ENCODE measurements around the gene OR5L2. TPM values are rescaled to one million over a fixed set of nuclear protein-coding genes. Genes with fewer than 3 reads are reported as not detected.

Gene OR5L2
- polyA plus RNA-seq: not detected
- long read RNA-seq, donor 1: 0 reads
- long read RNA-seq, donor 2: 0 reads
- long read RNA-seq, donor 3: 0 reads
- long read RNA-seq, donor 4: 0 reads
- long read RNA-seq, donor 5: 0 reads
- long read RNA-seq, donor 6: 0 reads
- long read RNA-seq, donor 7: 0 reads
- long read RNA-seq, donor 8: 0 reads
- long read RNA-seq, donor 9: 0 reads
- long read RNA-seq, donor 10: 0 reads
- long read RNA-seq, donor 11: 0 reads

GRCh38 chr11:55826919-55827318 lies at the start of gene OR5L2:
TSS of gene OR5L2 (plus strand) at chr11:55827219. CDS start at chr11:55827219, 0 bp downstream.
- Histone ChIP-seq H3K27ac (ENCODE audit: low read length) (no peak within 1 kb of the TSS), H3K9me3 (ENCODE audit: control insufficient read depth, low read depth, low read length) (peaks cover 6% of the 10 kb centered on the region), H3K4me3 (ENCODE audit: low read length) (no peak within 1 kb of the TSS), H3K36me3 (ENCODE audit: control insufficient read depth, insufficient read depth, low read length) (no peaks in the 10 kb centered on the region), H3K27me3 (ENCODE audit: control insufficient read depth, insufficient read depth, low read length) (no peaks in the 10 kb centered on the region), H3K4me1 (ENCODE audit: control insufficient read depth, insufficient read depth, low read length) (no peaks in the 10 kb centered on the region)
- no peak for DNase-seq

- DNase-seq: no peak
- Histone ChIP-seq H3K4me3 (ENCODE audit: low read length) (no peak overlapping the region), H3K4me1 (ENCODE audit: control insufficient read depth, insufficient read depth, low read length) (no peaks in the 10 kb centered on the region), H3K27ac (ENCODE audit: low read length) (no peak overlapping the region), H3K27me3 (ENCODE audit: control insufficient read depth, insufficient read depth, low read length) (no peaks in the 10 kb centered on the region), H3K36me3 (ENCODE audit: control insufficient read depth, insufficient read depth, low read length) (no peaks in the 10 kb centered on the region), H3K9me3 (ENCODE audit: control insufficient read depth, low read depth, low read length) (peaks cover 3% of the 10 kb centered on the region)
- 100% methylated on average over 1 of the region's 1 CpG for WGBS (ENCODE audit: insufficient coverage, low lambda C conversion rate)
Measured at GRCh38 chr11:55791606-55792005, 35.4 kb upstream of the OR5L2 start.

GRCh38 chr11:55793321-55793720 lies 33.7 kb upstream of the OR5L2 start:
- no peak overlapping the region for H3K27ac ChIP-seq (ENCODE audit: low read length)
- DNase-seq: no peak
- H3K4me1 ChIP-seq (ENCODE audit: control insufficient read depth, insufficient read depth, low read length): no peaks in the 10 kb centered on the region
- H3K27me3 ChIP-seq (ENCODE audit: control insufficient read depth, insufficient read depth, low read length): no peaks in the 10 kb centered on the region
- H3K9me3 ChIP-seq (ENCODE audit: control insufficient read depth, low read depth, low read length): peaks cover 5% of the 10 kb centered on the region
- no peaks in the 10 kb centered on the region for H3K36me3 ChIP-seq (ENCODE audit: control insufficient read depth, insufficient read depth, low read length)
- no CpG with 5 or more reads among the region's 2 CpGs for WGBS (ENCODE audit: insufficient coverage, low lambda C conversion rate)
- H3K4me3 ChIP-seq (ENCODE audit: low read length): no peak overlapping the region

- H3K36me3 ChIP-seq (ENCODE audit: control insufficient read depth, insufficient read depth, low read length): no peaks in the 10 kb centered on the region
- peaks cover 5% of the 10 kb centered on the region for H3K9me3 ChIP-seq (ENCODE audit: control insufficient read depth, low read depth, low read length)
- H3K27me3 ChIP-seq (ENCODE audit: control insufficient read depth, insufficient read depth, low read length): no peaks in the 10 kb centered on the region
- H3K4me1 ChIP-seq (ENCODE audit: control insufficient read depth, insufficient read depth, low read length): no peaks in the 10 kb centered on the region
- no peak for DNase-seq
- H3K4me3 ChIP-seq (ENCODE audit: low read length): no peak within 1 kb of the TSS
- H3K27ac ChIP-seq (ENCODE audit: low read length): no peak within 1 kb of the TSS
Measured at GRCh38 chr11:55795256-55795655, 31.8 kb upstream of the OR5L2 start, which contains the start of gene OR5D14. TSS of gene OR5D14 (plus strand) at chr11:55795556. CDS start at chr11:55795556, 0 bp downstream.

- Histone ChIP-seq H3K27me3 (ENCODE audit: control insufficient read depth, insufficient read depth, low read length) (no peaks in the 10 kb centered on the region), H3K27ac (ENCODE audit: low read length) (no peak overlapping the region), H3K4me1 (ENCODE audit: control insufficient read depth, insufficient read depth, low read length) (no peaks in the 10 kb centered on the region), H3K4me3 (ENCODE audit: low read length) (no peak overlapping the region), H3K36me3 (ENCODE audit: control insufficient read depth, insufficient read depth, low read length) (no peaks in the 10 kb centered on the region), H3K9me3 (ENCODE audit: control insufficient read depth, low read depth, low read length) (no peaks in the 10 kb centered on the region)
- no peak for DNase-seq
- no CpG with 5 or more reads among the region's 1 CpG for WGBS (ENCODE audit: insufficient coverage, low lambda C conversion rate)
Measured at GRCh38 chr11:55806248-55806647, 20.8 kb upstream of the OR5L2 start.

- DNase-seq: no peak
- 82% methylated on average over 1 of the region's 1 CpG for WGBS (ENCODE audit: insufficient coverage, low lambda C conversion rate)
- Histone ChIP-seq H3K27ac (ENCODE audit: low read length) (no peak within 1 kb of the TSS), H3K9me3 (ENCODE audit: control insufficient read depth, low read depth, low read length) (peaks cover 3% of the 10 kb centered on the region), H3K4me1 (ENCODE audit: control insufficient read depth, insufficient read depth, low read length) (no peaks in the 10 kb centered on the region), H3K4me3 (ENCODE audit: low read length) (no peak within 1 kb of the TSS), H3K36me3 (ENCODE audit: control insufficient read depth, insufficient read depth, low read length) (no peaks in the 10 kb centered on the region), H3K27me3 (ENCODE audit: control insufficient read depth, insufficient read depth, low read length) (no peaks in the 10 kb centered on the region)
Measured at GRCh38 chr11:55811067-55811466, 16.0 kb upstream of the OR5L2 start, which contains the start of gene OR5L1. TSS of gene OR5L1 (plus strand) at chr11:55811367. CDS start at chr11:55811467, 100 bp downstream.

GRCh38 chr11:55819330-55819729 lies 7.7 kb upstream of the OR5L2 start, which contains the start of gene OR5D18:
TSS of gene OR5D18 (plus strand) at chr11:55819630. CDS start at chr11:55819630, 0 bp downstream.
- peaks cover 15% of the 10 kb centered on the region for H3K9me3 ChIP-seq (ENCODE audit: control insufficient read depth, low read depth, low read length)
- no peaks in the 10 kb centered on the region for H3K4me1 ChIP-seq (ENCODE audit: control insufficient read depth, insufficient read depth, low read length)
- DNase-seq: no peak
- no peaks in the 10 kb centered on the region for H3K27me3 ChIP-seq (ENCODE audit: control insufficient read depth, insufficient read depth, low read length)
- no peaks in the 10 kb centered on the region for H3K36me3 ChIP-seq (ENCODE audit: control insufficient read depth, insufficient read depth, low read length)
- H3K27ac ChIP-seq (ENCODE audit: low read length): no peak within 1 kb of the TSS
- H3K4me3 ChIP-seq (ENCODE audit: low read length): no peak within 1 kb of the TSS
- WGBS (ENCODE audit: insufficient coverage, low lambda C conversion rate): 93% methylated on average over 4 of the region's 5 CpGs

GRCh38 chr11:55838452-55838851 lies 11.4 kb downstream of the OR5L2 start, which contains the start of gene OR5D16:
TSS of gene OR5D16 (plus strand) at chr11:55838752. CDS start at chr11:55838752, 0 bp downstream.
- Histone ChIP-seq H3K9me3 (ENCODE audit: control insufficient read depth, low read depth, low read length) (no peaks in the 10 kb centered on the region), H3K27me3 (ENCODE audit: control insufficient read depth, insufficient read depth, low read length) (no peaks in the 10 kb centered on the region), H3K4me3 (ENCODE audit: low read length) (no peak within 1 kb of the TSS), H3K4me1 (ENCODE audit: control insufficient read depth, insufficient read depth, low read length) (no peaks in the 10 kb centered on the region), H3K36me3 (ENCODE audit: control insufficient read depth, insufficient read depth, low read length) (no peaks in the 10 kb centered on the region), H3K27ac (ENCODE audit: low read length) (no peak within 1 kb of the TSS)
- DNase-seq: no peak
- WGBS (ENCODE audit: insufficient coverage, low lambda C conversion rate): 10% methylated on average over 2 of the region's 3 CpGs

- Histone ChIP-seq H3K4me3 (ENCODE audit: low read length) (no peak overlapping the region), H3K36me3 (ENCODE audit: control insufficient read depth, insufficient read depth, low read length) (no peaks in the 10 kb centered on the region), H3K27ac (ENCODE audit: low read length) (no peak overlapping the region), H3K9me3 (ENCODE audit: control insufficient read depth, low read depth, low read length) (no peaks in the 10 kb centered on the region), H3K4me1 (ENCODE audit: control insufficient read depth, insufficient read depth, low read length) (no peaks in the 10 kb centered on the region), H3K27me3 (ENCODE audit: control insufficient read depth, insufficient read depth, low read length) (no peaks in the 10 kb centered on the region)
- DNase-seq: no peak
- WGBS (ENCODE audit: insufficient coverage, low lambda C conversion rate): no CpG with 5 or more reads among the region's 2 CpGs
Measured at GRCh38 chr11:55847453-55847852, 20.4 kb downstream of the OR5L2 start.

- H3K27ac ChIP-seq (ENCODE audit: low read length): no peak overlapping the region
- no peaks in the 10 kb centered on the region for H3K27me3 ChIP-seq (ENCODE audit: control insufficient read depth, insufficient read depth, low read length)
- DNase-seq: no peak
- H3K9me3 ChIP-seq (ENCODE audit: control insufficient read depth, low read depth, low read length): no peaks in the 10 kb centered on the region
- no peaks in the 10 kb centered on the region for H3K36me3 ChIP-seq (ENCODE audit: control insufficient read depth, insufficient read depth, low read length)
- H3K4me1 ChIP-seq (ENCODE audit: control insufficient read depth, insufficient read depth, low read length): no peaks in the 10 kb centered on the region
- H3K4me3 ChIP-seq (ENCODE audit: low read length): no peak overlapping the region
Measured at GRCh38 chr11:55849037-55849436, 22.0 kb downstream of the OR5L2 start.

GRCh38 chr11:55852141-55852540 lies 25.1 kb downstream of the OR5L2 start:
- Histone ChIP-seq H3K9me3 (ENCODE audit: control insufficient read depth, low read depth, low read length) (no peaks in the 10 kb centered on the region), H3K27ac (ENCODE audit: low read length) (no peak overlapping the region), H3K4me1 (ENCODE audit: control insufficient read depth, insufficient read depth, low read length) (no peaks in the 10 kb centered on the region), H3K36me3 (ENCODE audit: control insufficient read depth, insufficient read depth, low read length) (no peaks in the 10 kb centered on the region), H3K4me3 (ENCODE audit: low read length) (no peak overlapping the region), H3K27me3 (ENCODE audit: control insufficient read depth, insufficient read depth, low read length) (no peaks in the 10 kb centered on the region)
- no CpG with 5 or more reads among the region's 1 CpG for WGBS (ENCODE audit: insufficient coverage, low lambda C conversion rate)
- DNase-seq: no peak
